UCSD-AML1 (cell line): ENCODE results near the gene ZC3H12C.

Source experiments
- DNase-seq: peaks from one replicate; lab custom pipeline; 2025; ENCODE audit not compliant: unreplicated experiment; lab: John Stamatoyannopoulos, UW

ZC3H12C gene

GRCh38 chr11:110147962-110148709 lies 54.9 kb downstream of the ZC3H12C start:
- no peak for DNase-seq

- DNase-seq, result no peak
These were observed 55.9 kb downstream of the ZC3H12C start for GRCh38 chr11:110148775-110149744.

DNA sequence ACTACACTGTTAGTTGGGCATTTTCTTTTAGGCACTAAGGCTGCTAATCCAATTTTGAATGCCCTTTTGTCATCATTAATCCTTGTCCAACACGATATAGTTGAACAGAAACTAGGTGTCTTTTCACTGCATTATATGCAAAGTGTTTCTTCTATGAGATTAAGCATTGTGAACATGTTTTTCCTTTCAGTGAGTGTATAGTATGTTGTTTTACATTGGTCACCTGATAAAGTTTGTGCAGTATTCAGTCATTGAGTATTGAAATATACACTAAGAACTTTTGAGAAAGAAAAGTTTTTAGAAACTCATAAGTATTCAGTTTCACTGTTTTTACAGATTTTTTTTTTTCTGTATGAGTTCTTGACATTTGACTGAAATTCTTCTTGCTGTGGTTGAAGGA lies 59.0 kb downstream of the ZC3H12C start:
- DNase-seq, result no peak

GRCh38 chr11:110153474-110153873 lies 60.3 kb downstream of the ZC3H12C start:
- no peak for DNase-seq

GRCh38 chr11:110156503-110156902 lies 63.3 kb downstream of the ZC3H12C start:
- no peak for DNase-seq

GRCh38 chr11:110158317-110159200 lies 65.4 kb downstream of the ZC3H12C start:
- no peak for DNase-seq

GRCh38 chr11:110159476-110159875 lies 66.3 kb downstream of the ZC3H12C start:
- DNase-seq, result no peak

- no peak for DNase-seq
These were observed 66.8 kb downstream of the ZC3H12C start for GRCh38 chr11:110160016-110160415.

- no peak for DNase-seq
These were observed 67.2 kb downstream of the ZC3H12C start for GRCh38 chr11:110160437-110160836.

DNA sequence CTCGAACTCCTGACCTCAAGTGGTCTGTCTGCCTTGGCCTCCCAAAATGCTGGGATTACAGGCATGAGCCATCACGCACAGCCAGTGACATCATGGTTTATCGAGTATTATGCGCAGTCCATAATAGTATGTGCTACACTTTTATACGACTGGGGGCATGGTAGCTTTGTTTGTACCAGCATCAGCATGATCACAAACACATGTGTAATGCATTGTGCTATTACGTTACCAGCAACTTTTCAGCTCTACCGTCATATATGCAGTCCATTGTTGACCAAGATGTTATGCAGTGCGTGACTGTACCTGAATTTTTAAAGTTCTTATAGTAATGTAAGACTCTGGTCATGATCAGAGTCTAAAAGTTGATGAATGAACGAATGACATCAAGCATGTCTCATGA lies 67.9 kb downstream of the ZC3H12C start:
- no peak for DNase-seq

GRCh38 chr11:110162216-110162615 lies 69.0 kb downstream of the ZC3H12C start:
- no peak for DNase-seq

DNA sequence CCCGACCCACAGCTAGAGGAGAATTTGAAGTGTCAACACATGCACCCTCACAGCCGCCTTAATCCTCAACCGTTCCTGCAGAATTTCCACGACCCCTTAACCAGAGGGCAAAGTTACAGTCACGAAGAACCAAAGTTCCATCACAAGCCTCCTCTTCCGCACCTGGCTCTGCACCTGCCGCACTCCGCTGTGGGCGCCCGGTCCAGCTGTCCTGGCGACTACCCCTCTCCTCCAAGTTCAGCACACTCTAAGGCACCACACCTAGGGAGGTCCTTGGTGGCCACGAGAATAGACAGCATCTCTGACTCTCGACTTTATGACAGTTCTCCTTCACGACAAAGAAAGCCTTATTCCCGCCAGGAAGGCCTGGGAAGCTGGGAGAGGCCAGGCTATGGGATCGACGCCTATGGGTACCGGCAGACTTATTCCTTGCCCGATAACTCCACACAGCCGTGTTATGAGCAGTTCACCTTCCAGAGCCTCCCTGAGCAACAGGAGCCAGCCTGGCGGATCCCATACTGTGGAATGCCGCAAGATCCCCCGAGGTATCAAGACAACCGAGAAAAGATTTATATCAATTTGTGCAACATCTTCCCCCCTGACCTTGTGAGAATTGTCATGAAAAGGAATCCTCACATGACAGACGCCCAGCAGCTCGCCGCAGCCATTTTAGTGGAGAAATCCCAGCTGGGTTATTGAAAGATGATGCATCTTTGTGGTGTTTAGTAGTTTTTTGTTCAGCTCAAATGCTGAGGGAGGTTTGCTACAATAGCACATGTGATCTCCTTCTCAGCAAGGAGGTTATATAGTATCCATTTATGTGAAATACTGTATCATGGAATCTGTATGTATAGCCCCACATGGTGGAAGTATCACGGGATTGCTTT lies 72.1 kb downstream of the ZC3H12C start:
- no peak for DNase-seq

GRCh38 chr11:110168033-110168803 lies 75.0 kb downstream of the ZC3H12C start:
- no peak for DNase-seq

- DNase-seq, result no peak
These were observed 76.5 kb downstream of the ZC3H12C start for GRCh38 chr11:110169738-110170137.

GRCh38 chr11:110172468-110173065 lies 79.4 kb downstream of the ZC3H12C start:
- DNase-seq, result no peak

- no peak for DNase-seq
These were observed 80.8 kb downstream of the ZC3H12C start for GRCh38 chr11:110173811-110174644.

GRCh38 chr11:110174645-110175310 lies 81.6 kb downstream of the ZC3H12C start:
- no peak for DNase-seq
